GM23338 (cell line): ENCODE measurements around the gene UQCR11. TPM values are rescaled to one million over a fixed set of nuclear protein-coding genes. Genes with fewer than 3 reads are reported as not detected.

Experiments used
- ATAC-seq: fragments of 200-7000 bp; cut with Tn5 transposase; 3 replicates; pipeline ENCODE4 v1.9.1; 2020
- DNase-seq: peaks from one replicate; pipeline ENCODE4 v3.0.0-alpha.2; 2015; ENCODE audit warnings: low spot score
- H2AFZ ChIP-seq: fragments of 200-600 bp; sonication (generic); 2 replicates; pipeline ENCODE4 v1.8.0; 2016; ENCODE audit warnings: antibody characterized with exemption, mild to moderate bottlenecking, moderate library complexity
- H3F3A ChIP-seq: fragments of 200-600 bp; sonication (generic); replicated peaks from 2 replicates; pipeline ENCODE4 v1.8.0; 2017; ENCODE audit warnings: antibody characterized with exemption, mixed run types, low read depth
- H3K27ac ChIP-seq: fragments of 200-600 bp; sonication (generic); 2 replicates; pipeline ENCODE4 v1.6.1; 2016; ENCODE audit warnings: low read depth
- H3K27me3 ChIP-seq: fragments of 200-600 bp; sonication (generic); 2 replicates; pipeline ENCODE4 v1.8.0; 2016; ENCODE audit warnings: mild to moderate bottlenecking, mixed run types, moderate library complexity; ENCODE audit not compliant: insufficient read depth
- H3K36me3 ChIP-seq: fragments of 200-600 bp; sonication (generic); 2 replicates; pipeline ENCODE4 v1.8.0; 2016; ENCODE audit warnings: mild to moderate bottlenecking; ENCODE audit not compliant: insufficient read depth
- H3K4me1 ChIP-seq: fragments of 200-600 bp; sonication (generic); 2 replicates; pipeline ENCODE4 v1.8.0; 2016; ENCODE audit warnings: mild to moderate bottlenecking, moderate library complexity; ENCODE audit not compliant: insufficient read depth
- H3K4me2 ChIP-seq: fragments of 200-600 bp; sonication (generic); 2 replicates; pipeline ENCODE4 v1.7.1; 2017; ENCODE audit warnings: mixed run types
- H3K4me3 ChIP-seq: fragments of 200-600 bp; sonication (generic); 2 replicates; pipeline ENCODE4 v1.6.1; 2016; ENCODE audit warnings: mixed run types
- H3K79me2 ChIP-seq: fragments of 200-600 bp; sonication (generic); replicated peaks from 2 replicates; pipeline ENCODE4 v1.8.0; 2017; ENCODE audit warnings: mild to moderate bottlenecking; ENCODE audit not compliant: insufficient read depth
- H3K9me2 ChIP-seq: fragments of 200-600 bp; sonication (generic); 2 replicates; pipeline ENCODE4 v1.8.0; 2017; ENCODE audit not compliant: insufficient read depth
- H4K20me1 ChIP-seq: fragments of 200-600 bp; sonication (generic); replicated peaks from 2 replicates; pipeline ENCODE4 v1.8.0; 2017; ENCODE audit warnings: mild to moderate bottlenecking; ENCODE audit not compliant: insufficient read depth
- H3K27ac Mint-ChIP-seq: 2 replicates; pipeline ENCODE4 v1.8.0; 2020; ENCODE audit warnings: inconsistent platforms, mild to moderate bottlenecking, moderate library complexity, mixed read lengths
- H3K27me3 Mint-ChIP-seq: 3 replicates; pipeline ENCODE4 v1.8.0; 2022; ENCODE audit warnings: low read depth, mild to moderate bottlenecking, moderate library complexity, mixed read lengths, inconsistent platforms; ENCODE audit not compliant: insufficient read depth, poor library complexity
- H3K36me3 Mint-ChIP-seq: 3 replicates; pipeline ENCODE4 v1.8.0; 2021; ENCODE audit warnings: low read depth, mild to moderate bottlenecking, inconsistent platforms, moderate library complexity, mixed read lengths
- H3K4me1 Mint-ChIP-seq: 3 replicates; pipeline ENCODE4 v1.8.0; 2020; ENCODE audit warnings: mild to moderate bottlenecking, inconsistent platforms, mixed read lengths
- H3K4me3 Mint-ChIP-seq: 3 replicates; pipeline ENCODE4 v1.8.0; 2021; ENCODE audit warnings: moderate library complexity, mild to moderate bottlenecking, inconsistent platforms, mixed read lengths
- H3K9me3 Mint-ChIP-seq: 3 replicates; pipeline ENCODE4 v1.8.0; 2020; ENCODE audit warnings: moderate library complexity, mild to moderate bottlenecking, inconsistent platforms, mixed read lengths
- CREB1 ChIP-seq: fragments of 250-450 bp; sonication (Bioruptor Pico); IDR thresholded peaks from 2 replicates; pipeline ENCODE4 v1.5.0; 2020; ENCODE audit warnings: low read depth, mild to moderate bottlenecking, moderate library complexity
- ETS1 ChIP-seq: IDR thresholded peaks from 2 replicates; pipeline ENCODE4 v1.6.1; 2016; ENCODE audit warnings: antibody characterized with exemption
- EZH2 ChIP-seq: fragments of 200-600 bp; sonication (generic); IDR thresholded peaks from one replicate; pipeline ENCODE4 v1.8.0; 2017; ENCODE audit warnings: antibody characterized with exemption, mild to moderate bottlenecking, low read depth; ENCODE audit not compliant: unreplicated experiment
- NANOG ChIP-seq: IDR thresholded peaks from 2 replicates; pipeline ENCODE4 v1.6.1; 2016; ENCODE audit warnings: antibody characterized with exemption, borderline replicate concordance
- ZNF462 ChIP-seq: fragments of 250-450 bp; sonication (Bioruptor Pico); IDR thresholded peaks from 2 replicates; pipeline ENCODE4 v1.5.0; 2020; ENCODE audit warnings: mild to moderate bottlenecking, moderate library complexity
- polyA plus RNA-seq: library from polyadenylated mRNA; unstranded; fragments of >200 nt; fragmentation: Nextera tagmentation; extraction: Ambion mirVana; gene quantifications from 2 replicates; pipeline ENCODE4 v1.2.1, GENCODE V29; 2016
- total RNA-seq: library from RNA; depleted of rRNA; stranded (reverse); fragments of >200 nt; shearing (Covaris generic); gene quantifications from 2 replicates; pipeline ENCODE4 v1.2.3, GENCODE V29; 2014

UQCR11 gene
- total and polyA plus RNA-seq, 2 experiments from 2014 or later: 46.4 to 413 TPM

GRCh38 chr19:1648920-1649541 lies 43.8 kb upstream of the UQCR11 start:
- peaks cover 4% of the 10 kb centered on the region; the same call in 1 of the 2 replicates for H4K20me1 ChIP-seq
- peaks cover 10% of the 10 kb centered on the region for H3K4me1 ChIP-seq
- peaks cover 14% of the 10 kb centered on the region; the same call in 2 of the 3 replicates for H3K4me1 Mint-ChIP-seq
- DNase-seq (no peak), ATAC-seq (no peak)
- no peak overlapping the region for H3K4me2 ChIP-seq
- peaks cover 22% of the 10 kb centered on the region for H3K27me3 Mint-ChIP-seq
- no peak overlapping the region for H3K27ac ChIP-seq
- H3K4me3 ChIP-seq: no peak overlapping the region
- peaks cover 7% of the 10 kb centered on the region; the same call in 1 of the 2 replicates for H3F3A ChIP-seq
- H3K27ac Mint-ChIP-seq: peak overlapping the region; percentile 52; the same call in 1 of the 2 replicates
- H3K4me3 Mint-ChIP-seq: no peak overlapping the region; the same call in 2 of the 3 replicates
- H3K27me3 ChIP-seq: no peaks in the 10 kb centered on the region
- peaks cover 58% of the 10 kb centered on the region for H3K79me2 ChIP-seq
- H3K9me2 ChIP-seq: no peaks in the 10 kb centered on the region
- peaks cover 13% of the 10 kb centered on the region; the same call in 1 of the 2 replicates for H3K36me3 ChIP-seq
- TF ChIP-seq NANOG: no peak
- no peak for TF ChIP-seq CREB1 (CRISPR knock-in tag)
- TF ChIP-seq ZNF462 (CRISPR knock-in tag): no peak
- TF ChIP-seq ETS1: no peak
- no peak for TF ChIP-seq EZH2
- no peak overlapping the region for H2AFZ ChIP-seq
- H3K36me3 Mint-ChIP-seq: peaks cover 52% of the 10 kb centered on the region
- H3K9me3 Mint-ChIP-seq: peaks cover 3% of the 10 kb centered on the region; the same call in 1 of the 3 replicates
